H1 (cell line): Measurements from ENCODE around the gene STX2. TPM values are rescaled to one million over a fixed set of nuclear protein-coding genes. Genes with fewer than 3 reads are reported as not detected.

Experiments
- CTCF ChIA-PET: fragments of 300-600 bp; sonication (Branson Sonifier 250); formaldehyde crosslinking; loops from one replicate; lab custom pipeline; 2021; ENCODE audit not compliant: partially characterized antibody; lab: Charles Lee
- POLR2A ChIA-PET: fragments of 300-600 bp; sonication (Branson Sonifier 250); formaldehyde crosslinking; loops from one replicate; lab custom pipeline; 2021; ENCODE audit warnings: inconsistent platforms; ENCODE audit not compliant: partially characterized antibody; lab: Charles Lee
- DNase-seq, 2 experiments: peaks; one replicate each; pipeline versions ENCODE4 v3.0.0 to v3.0.0-alpha.2; 2010 to 2022; ENCODE audit warnings: low spot score in 2 of 2, low read depth in 1 of 2, mixed read lengths in 1 of 2
- FAIRE-seq: peaks from 2 replicates; lab custom pipeline; 2011; peaks lifted over from hg19 to GRCh38; lab: Jason Lieb, UNC
- H2AFZ ChIP-seq: 2 replicates; pipeline ENCODE4 v1.8.1; 2012; ENCODE audit warnings: low read length, inconsistent platforms
- H2AK5ac ChIP-seq: 2 replicates; pipeline ENCODE4 v1.6.1; 2013; ENCODE audit warnings: low read depth, low read length
- H2BK120ac ChIP-seq: replicated peaks from 2 replicates; pipeline ENCODE3; 2013; ENCODE audit warnings: low read depth, low read length, inconsistent platforms
- H2BK12ac ChIP-seq: 2 replicates; pipeline ENCODE4 v1.6.1; 2013; ENCODE audit warnings: low read depth, low read length
- H2BK15ac ChIP-seq: 2 replicates; pipeline ENCODE4 v1.6.1; 2013; ENCODE audit warnings: low read length
- H2BK20ac ChIP-seq: 2 replicates; pipeline ENCODE4 v1.6.1; 2013; ENCODE audit warnings: low read length
- H2BK5ac ChIP-seq: 2 replicates; pipeline ENCODE4 v1.6.1; 2013; ENCODE audit warnings: low read depth, low read length
- H3K14ac ChIP-seq: 2 replicates; pipeline ENCODE4 v1.6.1; 2013; ENCODE audit warnings: inconsistent platforms; ENCODE audit not compliant: insufficient read length
- H3K18ac ChIP-seq: 2 replicates; pipeline ENCODE4 v1.6.1; 2013; ENCODE audit warnings: low read length; ENCODE audit errors: extremely low read depth
- H3K23ac ChIP-seq: 2 replicates; pipeline ENCODE4 v1.6.1; 2013; ENCODE audit warnings: inconsistent platforms; ENCODE audit not compliant: insufficient read length
- H3K23me2 ChIP-seq: 2 replicates; pipeline ENCODE4 v1.6.1; 2013; ENCODE audit warnings: low read depth, low read length
- H3K27ac ChIP-seq: 2 replicates; pipeline ENCODE4 v1.6.1; 2011; ENCODE audit warnings: low read depth, low read length, inconsistent platforms
- H3K27me3 ChIP-seq, 4 experiments: replicated peaks in 1 of 4; 1 replicate in 1 of 4; 2 replicates in 3 of 4; pipeline versions ENCODE4 v1.6.1 to v1.8.1; 2011 to 2013; ENCODE audit warnings: low read length in 3 of 4, mild to moderate bottlenecking in 3 of 4, inconsistent platforms in 2 of 4, mixed read lengths in 2 of 4, moderate library complexity in 1 of 4; ENCODE audit not compliant: control insufficient read depth in 3 of 4, insufficient read depth in 3 of 4; ENCODE audit errors: extremely low read depth in 1 of 4
- H3K36me3 ChIP-seq, 4 experiments: 2 replicates each; pipeline versions ENCODE4 v1.6.1 to v1.8.1; 2011 to 2013; ENCODE audit warnings: mild to moderate bottlenecking in 4 of 4, low read length in 3 of 4, moderate library complexity in 2 of 4, control low read depth in 1 of 4, inconsistent platforms in 1 of 4; ENCODE audit not compliant: insufficient read depth in 4 of 4, control insufficient read depth in 2 of 4
- H3K4ac ChIP-seq: replicated peaks from 2 replicates; pipeline ENCODE3; 2013; ENCODE audit warnings: low read length, low read depth, mixed read lengths, inconsistent platforms; ENCODE audit not compliant: insufficient read length
- H3K4me1 ChIP-seq, 4 experiments: replicated peaks in 1 of 4; 1 replicate in 1 of 4; 2 replicates in 3 of 4; pipeline versions ENCODE4 v1.6.1 to v1.8.1; 2011 to 2013; ENCODE audit warnings: low read length in 3 of 4, inconsistent platforms in 2 of 4, mixed read lengths in 1 of 4; ENCODE audit not compliant: insufficient read depth in 4 of 4, control insufficient read depth in 3 of 4
- H3K4me2 ChIP-seq, 2 experiments: 2 replicates each; pipeline versions ENCODE4 v1.6.1 to v1.8.1; 2011 to 2013; ENCODE audit warnings: low read depth in 2 of 2, low read length in 2 of 2, control low read depth in 1 of 2, inconsistent platforms in 1 of 2, mild to moderate bottlenecking in 1 of 2; ENCODE audit not compliant: insufficient read depth in 1 of 2
- H3K4me3 ChIP-seq, 4 experiments: fragments of 200-600, 300-600 bp in 1 of 4; sonication (generic), shearing (Covaris generic), sonication (Bioruptor Twin) in 1 of 4; 2 replicates each; pipeline versions ENCODE4 v1.5.1 to v1.8.1; 2011 to 2016; ENCODE audit warnings: low read length in 4 of 4, low read depth in 3 of 4, control low read depth in 2 of 4, inconsistent platforms in 2 of 4, mild to moderate bottlenecking in 2 of 4, mixed read lengths in 1 of 4, moderate library complexity in 1 of 4; ENCODE audit not compliant: insufficient read depth in 2 of 4; ENCODE audit errors: extremely low read depth in 1 of 4
- H3K56ac ChIP-seq: replicated peaks from 2 replicates; pipeline ENCODE3; 2013; ENCODE audit warnings: low read depth, mild to moderate bottlenecking, mixed read lengths, low read length, inconsistent platforms; ENCODE audit not compliant: insufficient read length
- H3K79me1 ChIP-seq: 2 replicates; pipeline ENCODE4 v1.6.1; 2013; ENCODE audit warnings: low read depth, low read length, control low read depth
- H3K79me2 ChIP-seq, 2 experiments: 2 replicates each; pipeline versions ENCODE4 v1.6.1 to v1.8.1; 2012 to 2013; ENCODE audit warnings: low read length in 2 of 2, mild to moderate bottlenecking in 2 of 2, inconsistent platforms in 1 of 2; ENCODE audit not compliant: insufficient read depth in 2 of 2, control insufficient read depth in 1 of 2
- H3K9ac ChIP-seq, 4 experiments: replicated peaks in 1 of 4; 1 replicate in 1 of 4; 2 replicates in 3 of 4; pipeline versions ENCODE4 v1.6.1 to v1.8.1; 2011 to 2013; ENCODE audit warnings: low read depth in 3 of 4, low read length in 3 of 4, control low read depth in 2 of 4, mild to moderate bottlenecking in 2 of 4, moderate library complexity in 2 of 4, inconsistent platforms in 1 of 4; ENCODE audit errors: extremely low read depth in 1 of 4
- H3K9me3 ChIP-seq, 2 experiments: 2 replicates each; pipeline versions ENCODE4 v1.6.1 to v1.8.1; 2012 to 2013; ENCODE audit warnings: mild to moderate bottlenecking in 2 of 2, moderate library complexity in 2 of 2, control low read depth in 1 of 2, inconsistent platforms in 1 of 2, low read depth in 1 of 2, low read length in 1 of 2, mixed read lengths in 1 of 2; ENCODE audit not compliant: insufficient read depth in 2 of 2
- H4K20me1 ChIP-seq, 2 experiments: replicated peaks in 1 of 2; 2 replicates each; pipeline versions ENCODE3 to v1.8.1; 2011 to 2013; ENCODE audit warnings: inconsistent platforms in 2 of 2, low read length in 2 of 2, mild to moderate bottlenecking in 1 of 2; ENCODE audit not compliant: insufficient read depth in 2 of 2, control insufficient read depth in 1 of 2
- H4K5ac ChIP-seq: 2 replicates; pipeline ENCODE4 v1.6.1; 2013; ENCODE audit warnings: low read length, low read depth, mixed read lengths, inconsistent platforms; ENCODE audit not compliant: insufficient read length
- H4K8ac ChIP-seq: 2 replicates; pipeline ENCODE4 v1.8.0; 2013; ENCODE audit warnings: mild to moderate bottlenecking, moderate library complexity, low read length, inconsistent platforms; ENCODE audit not compliant: insufficient read depth; ENCODE audit errors: extremely low read depth
- H4K91ac ChIP-seq: replicated peaks from 2 replicates; pipeline ENCODE3; 2013; ENCODE audit warnings: low read length, mixed read lengths, inconsistent platforms; ENCODE audit not compliant: insufficient read length
- CEBPB ChIP-seq: IDR thresholded peaks from 2 replicates; pipeline ENCODE4 v1.6.1; 2012; ENCODE audit warnings: low read depth, low read length
- EZH2 ChIP-seq: fragments of 200-600 bp; sonication (generic); IDR thresholded peaks from 2 replicates; pipeline ENCODE4 v1.7.1; 2012; ENCODE audit warnings: low read depth, mild to moderate bottlenecking, moderate library complexity, low read length, inconsistent platforms; ENCODE audit not compliant: severe bottlenecking
- WGBS, 2 experiments: shearing (Covaris generic) in 1 of 2; methylation state at CpG; one replicate each; pipeline versions ENCODE4 v1.1.6 to v1.1.7; 2013 to 2015; ENCODE audit warnings: low lambda C conversion rate in 2 of 2, mixed read lengths in 2 of 2, inconsistent platforms in 1 of 2, low coverage in 1 of 2, missing lambda C conversion rate in 1 of 2; ENCODE audit not compliant: insufficient replicate concordance in 2 of 2, insufficient coverage in 1 of 2, insufficient read length in 1 of 2; ENCODE audit errors: extremely low coverage in 1 of 2, missing lambda C conversion rate in 1 of 2; 5-methylcytosine and 5-hydroxymethylcytosine counted together
- polyA plus RNA-seq, 7 experiments: library from polyadenylated mRNA; depleted of rRNA in 3 of 7; stranded (reverse) in 5 of 7; unstranded in 2 of 7; fragments of >200 nt in 5 of 7; fragments of 200-250 nt in 2 of 7; gene quantifications; 1 replicate in 5 of 7; 2 replicates in 1 of 7; 4 replicates in 1 of 7; pipeline versions ENCODE4 v1.2.1 to v1.2.3, GENCODE V29; 2011 to 2013; ENCODE audit warnings: missing spikeins in 2 of 7, mixed read lengths in 2 of 7
- total RNA-seq: library from RNA; stranded (reverse); fragmentation: NEBNext Ultra II Directional; extraction: Animal tissue kit (Norgen Biotek cat#: 25700); gene quantifications from 2 replicates; pipeline ENCODE4 v1.2.1, GENCODE V29; 2021
- TF ChIP-seq, protein P1 (sequence below), 3 experiments: IDR thresholded peaks; 1 replicate in 2 of 3; 2 replicates in 1 of 3; pipeline versions ENCODE4 v1.5.1 to v1.6.1; 2011; ENCODE audit warnings: low read length in 3 of 3, mild to moderate bottlenecking in 3 of 3, inconsistent platforms in 2 of 3, low read depth in 1 of 3, moderate library complexity in 1 of 3; ENCODE audit not compliant: insufficient read depth in 1 of 3; ENCODE audit errors: control extremely low read depth in 1 of 3

The STX2 gene
- total and polyA plus RNA-seq, 2 of the 8 experiments (the other 6 are each of a cell fraction or from before 2014, with no cell fraction given), result 20.0 to 26.3 TPM

DNA sequence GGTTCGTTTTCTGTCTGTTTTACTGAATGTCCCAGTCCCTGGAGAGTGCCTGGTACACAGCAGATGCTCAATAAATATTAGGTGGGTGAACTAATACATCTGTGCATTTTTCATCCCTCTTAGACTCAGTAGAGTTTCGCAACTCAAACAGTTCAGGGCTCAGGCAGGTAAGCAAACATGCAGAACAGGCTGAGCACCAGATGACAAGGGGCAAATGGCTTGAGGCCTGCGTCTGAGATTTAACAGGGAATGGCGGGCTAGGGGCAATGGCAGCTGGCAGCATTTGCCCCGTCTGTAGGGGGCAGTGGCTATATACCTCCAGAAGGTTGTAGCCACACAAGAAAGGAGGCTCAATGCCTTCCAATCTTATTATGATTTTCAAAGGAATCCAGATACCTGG lies 24.2 kb upstream of the STX2 start:
- Histone ChIP-seq H3K4me2 (no peak overlapping the region), H3K79me1 (no peaks in the 10 kb centered on the region), H3K56ac (no peak overlapping the region), H3K23ac (no peak overlapping the region), H3K18ac (no peak overlapping the region), H3K4me3 (no peak overlapping the region), H3K27me3 (no peaks in the 10 kb centered on the region), H4K5ac (no peak overlapping the region), H4K8ac (no peak overlapping the region), H2BK12ac (no peak overlapping the region), H3K23me2 (no peaks in the 10 kb centered on the region), H4K20me1 (no peaks in the 10 kb centered on the region), H2BK5ac (no peak overlapping the region), H3K14ac (no peak overlapping the region), H3K4ac (no peak overlapping the region), H3K9ac (no peak overlapping the region), H3K36me3 (no peaks in the 10 kb centered on the region), H2AFZ (no peak overlapping the region), H2AK5ac (no peak overlapping the region), H3K27ac (no peak overlapping the region), H3K4me1 (no peaks in the 10 kb centered on the region), H2BK20ac (no peak overlapping the region), H4K91ac (no peak overlapping the region), H2BK15ac (peak overlapping the region; percentile 1; the same call in 1 of the 2 replicates), H3K9me3 (no peaks in the 10 kb centered on the region; a peak in 1 of 4 replicates), H3K79me2 (no peaks in the 10 kb centered on the region), H2BK120ac (no peak overlapping the region)
- POLR2A ChIA-PET, result interaction anchor here (0.8 to 2.9 kb wide), 6 partner anchors 7 to 14 kb away, joined by 3 to 16 read pairs (median 4); no protein-coding TSS in a partner anchor
- DNase-seq (no peak), FAIRE-seq (no peak)
- TF ChIP-seq, protein P1, sequence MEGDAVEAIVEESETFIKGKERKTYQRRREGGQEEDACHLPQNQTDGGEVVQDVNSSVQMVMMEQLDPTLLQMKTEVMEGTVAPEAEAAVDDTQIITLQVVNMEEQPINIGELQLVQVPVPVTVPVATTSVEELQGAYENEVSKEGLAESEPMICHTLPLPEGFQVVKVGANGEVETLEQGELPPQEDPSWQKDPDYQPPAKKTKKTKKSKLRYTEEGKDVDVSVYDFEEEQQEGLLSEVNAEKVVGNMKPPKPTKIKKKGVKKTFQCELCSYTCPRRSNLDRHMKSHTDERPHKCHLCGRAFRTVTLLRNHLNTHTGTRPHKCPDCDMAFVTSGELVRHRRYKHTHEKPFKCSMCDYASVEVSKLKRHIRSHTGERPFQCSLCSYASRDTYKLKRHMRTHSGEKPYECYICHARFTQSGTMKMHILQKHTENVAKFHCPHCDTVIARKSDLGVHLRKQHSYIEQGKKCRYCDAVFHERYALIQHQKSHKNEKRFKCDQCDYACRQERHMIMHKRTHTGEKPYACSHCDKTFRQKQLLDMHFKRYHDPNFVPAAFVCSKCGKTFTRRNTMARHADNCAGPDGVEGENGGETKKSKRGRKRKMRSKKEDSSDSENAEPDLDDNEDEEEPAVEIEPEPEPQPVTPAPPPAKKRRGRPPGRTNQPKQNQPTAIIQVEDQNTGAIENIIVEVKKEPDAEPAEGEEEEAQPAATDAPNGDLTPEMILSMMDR (IDR thresholded peaks at IDR 0.05; ENCODE audit: control extremely low read depth in 1 of 3, insufficient read depth in 1 of 3, low read depth in 1 of 3, low read length in 3 of 3), result peak; percentile 23 to 46 (median 37); a peak in 3 of 4 replicates
- no peak for TF ChIP-seq EZH2
- peak; percentile 8; the same call in 1 of the 2 replicates for TF ChIP-seq CEBPB
- 82% methylated on average over 5 of the region's 5 CpGs; no CpG with 5 or more reads in 1 of the 2 experiments for WGBS, 2 experiments
- CTCF ChIA-PET, result interaction anchor here (0.9 to 1.4 kb wide), 5 partner anchors 14 to 50 kb away, joined by 3 to 5 read pairs (median 4); no protein-coding TSS in a partner anchor
